ENCODE data around the gene TRIM8. TPM values are rescaled to one million over a fixed set of nuclear protein-coding genes. Genes with fewer than 3 reads are reported as not detected.

Gene TRIM8
- total and polyA plus RNA-seq, 2 donors (not counting 1 experiment from before 2014, with no cell fraction given): 44.9 to 74.4 TPM

- CTCF ChIA-PET: interaction anchor here (0.5 to 1.2 kb wide), 2 partner anchors 27 to 32 kb away, joined by 3 to 4 read pairs; no protein-coding TSS in a partner anchor
Measured at GRCh38 chr10:102682981-102683380, 38.7 kb downstream of the TRIM8 start.

GRCh38 chr10:102683736-102684135, 39.5 kb downstream of the TRIM8 start:
- H3K9me3 ChIP-seq (ENCODE audit: control extremely low read depth in 1 of 3, control insufficient read depth in 2 of 3, insufficient read depth in 1 of 3, low read length in 2 of 3): no peaks in the 10 kb centered on the region
- no peak overlapping the region for H3K4me2 ChIP-seq (replicated peaks; ENCODE audit: low read depth, low read length, poor library complexity, severe bottlenecking)
- Mint-ChIP-seq H3K4me1 (peaks cover 2% of the 10 kb centered on the region), H3K4me3 (no peak overlapping the region), H3K27ac (no peak overlapping the region), H3K27me3 (no peaks in the 10 kb centered on the region), H3K9me3 (ENCODE audit: insufficient read depth) (no peaks in the 10 kb centered on the region)
- no peak overlapping the region for H3K9ac ChIP-seq (ENCODE audit: low read length)
- CTCF ChIA-PET: interaction anchor here (1.2 kb wide), 1 partner anchor 33 kb away, joined by 3 read pairs; no protein-coding TSS in a partner anchor
- H3K79me2 ChIP-seq (ENCODE audit: control insufficient read depth, insufficient read depth, low read length): no peaks in the 10 kb centered on the region
- no peak for ATAC-seq (ENCODE audit: low read depth)
- no peak overlapping the region for H2AFZ ChIP-seq (ENCODE audit: insufficient read depth, low read depth, low read length, poor library complexity, severe bottlenecking)
- WGBS (ENCODE audit: insufficient coverage): 92% methylated on average over 2 of the region's 5 CpGs
- no peaks in the 10 kb centered on the region for H3K4me1 ChIP-seq (ENCODE audit: control insufficient read depth in 2 of 2, insufficient read depth in 2 of 2, low read length in 2 of 2)
- intact Hi-C loops (cut with micrococcal nuclease): no loop called here
- H3K4me3 ChIP-seq (ENCODE audit: control extremely low read depth in 1 of 5, extremely low read depth in 1 of 5, insufficient read depth in 1 of 5, low read depth in 2 of 5, low read length in 4 of 5): no peak overlapping the region
- no peaks in the 10 kb centered on the region for H3K27me3 ChIP-seq (replicated peaks in 1 of 4; ENCODE audit: control extremely low read depth in 1 of 4, control insufficient read depth in 3 of 4, insufficient read depth in 4 of 4, low read length in 3 of 4)
- DNase-seq: no peak
- no peak overlapping the region for H3K27ac ChIP-seq (ENCODE audit: low read length in 2 of 2)
- POLR2A ChIA-PET: no interaction called here
- no peaks in the 10 kb centered on the region for H3K36me3 ChIP-seq (replicated peaks in 1 of 2; ENCODE audit: control extremely low read depth in 1 of 2, control insufficient read depth in 1 of 2, extremely low read depth in 1 of 2, insufficient read depth in 2 of 2, low read length in 1 of 2)
- H4K20me1 ChIP-seq (ENCODE audit: control insufficient read depth, insufficient read depth, low read length, poor library complexity, severe bottlenecking): no peaks in the 10 kb centered on the region
- TF ChIP-seq EZH2 (IDR thresholded peaks at IDR 0.05; ENCODE audit: borderline replicate concordance, insufficient read depth, low read depth, low read length, poor library complexity, severe bottlenecking) (no peak), CTCF (IDR thresholded peaks at IDR 0.05) (no peak)

More at GRCh38 chr10:102682981-102683380, 38.7 kb downstream of the TRIM8 start:
- Histone ChIP-seq H3K4me1 (ENCODE audit: control insufficient read depth in 2 of 2, insufficient read depth in 2 of 2, low read length in 2 of 2) (no peaks in the 10 kb centered on the region), H3K4me3 (ENCODE audit: control extremely low read depth in 1 of 5, extremely low read depth in 1 of 5, insufficient read depth in 1 of 5, low read depth in 2 of 5, low read length in 4 of 5) (no peak overlapping the region), H4K20me1 (ENCODE audit: control insufficient read depth, insufficient read depth, low read length, poor library complexity, severe bottlenecking) (no peaks in the 10 kb centered on the region), H3K79me2 (ENCODE audit: control insufficient read depth, insufficient read depth, low read length) (no peaks in the 10 kb centered on the region), H3K9ac (ENCODE audit: low read length) (no peak overlapping the region), H3K36me3 (replicated peaks in 1 of 2; ENCODE audit: control extremely low read depth in 1 of 2, control insufficient read depth in 1 of 2, extremely low read depth in 1 of 2, insufficient read depth in 2 of 2, low read length in 1 of 2) (no peaks in the 10 kb centered on the region), H3K27ac (ENCODE audit: low read length in 2 of 2) (no peak overlapping the region), H3K27me3 (replicated peaks in 1 of 4; ENCODE audit: control extremely low read depth in 1 of 4, control insufficient read depth in 3 of 4, insufficient read depth in 4 of 4, low read length in 3 of 4) (no peaks in the 10 kb centered on the region), H2AFZ (ENCODE audit: insufficient read depth, low read depth, low read length, poor library complexity, severe bottlenecking) (no peak overlapping the region), H3K9me3 (ENCODE audit: control extremely low read depth in 1 of 3, control insufficient read depth in 2 of 3, insufficient read depth in 1 of 3, low read length in 2 of 3) (no peaks in the 10 kb centered on the region), H3K4me2 (replicated peaks; ENCODE audit: low read depth, low read length, poor library complexity, severe bottlenecking) (no peak overlapping the region)
- Mint-ChIP-seq H3K27me3 (no peaks in the 10 kb centered on the region), H3K4me1 (peaks cover 5% of the 10 kb centered on the region), H3K27ac (no peak overlapping the region), H3K4me3 (no peak overlapping the region), H3K9me3 (ENCODE audit: insufficient read depth) (no peaks in the 10 kb centered on the region)
- intact Hi-C loops (cut with micrococcal nuclease): no loop called here
- TF ChIP-seq CTCF (IDR thresholded peaks at IDR 0.05): no peak
- TF ChIP-seq EZH2 (IDR thresholded peaks at IDR 0.05; ENCODE audit: borderline replicate concordance, insufficient read depth, low read depth, low read length, poor library complexity, severe bottlenecking): no peak
- POLR2A ChIA-PET: no interaction called here
- no peak for DNase-seq
- WGBS (ENCODE audit: insufficient coverage): 100% methylated on average over 1 of the region's 4 CpGs
- ATAC-seq (ENCODE audit: low read depth): no peak
